SU-DHL-6 (cell line): ENCODE results near the gene MCF2.

ENCODE experiments used
- EZH2phosphoT487 ChIP-seq: fragments of 200-600 bp; sonication (generic), shearing (Covaris generic); conservative IDR thresholded peaks from 2 replicates; pipeline ENCODE4 v1.6.1; 2018; ENCODE audit warnings: mild to moderate bottlenecking, antibody characterized with exemption, low read length, moderate library complexity, mixed read lengths
- TF ChIP-seq, protein P1 (sequence below): fragments of 200-600 bp; sonication (generic); IDR thresholded peaks from one replicate; pipeline ENCODE4 v1.5.1; 2017; ENCODE audit warnings: antibody characterized with exemption, mild to moderate bottlenecking, low read length, moderate library complexity; ENCODE audit not compliant: insufficient read depth, poor library complexity, severe bottlenecking

DNA sequence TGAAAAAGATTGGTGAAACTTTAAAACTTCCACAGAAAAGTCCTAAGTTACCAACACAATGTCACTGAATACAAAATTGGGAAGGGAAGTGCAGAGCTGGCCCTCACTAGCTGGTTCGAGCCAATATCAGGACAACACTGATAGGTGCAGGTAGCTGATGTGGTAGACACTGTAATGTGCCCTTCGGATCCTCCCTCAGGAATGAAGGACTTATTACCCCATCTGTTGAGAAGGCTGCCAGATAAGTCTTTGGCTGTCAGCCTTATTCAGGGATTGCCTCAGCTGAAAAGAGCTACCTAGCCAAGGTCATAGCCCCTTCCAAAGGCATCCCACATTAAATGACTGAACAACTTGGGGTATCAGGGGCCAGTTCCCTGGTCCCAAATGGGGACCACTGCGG, 5.3 kb downstream of the MCF2 start:
- TF ChIP-seq, protein P1, sequence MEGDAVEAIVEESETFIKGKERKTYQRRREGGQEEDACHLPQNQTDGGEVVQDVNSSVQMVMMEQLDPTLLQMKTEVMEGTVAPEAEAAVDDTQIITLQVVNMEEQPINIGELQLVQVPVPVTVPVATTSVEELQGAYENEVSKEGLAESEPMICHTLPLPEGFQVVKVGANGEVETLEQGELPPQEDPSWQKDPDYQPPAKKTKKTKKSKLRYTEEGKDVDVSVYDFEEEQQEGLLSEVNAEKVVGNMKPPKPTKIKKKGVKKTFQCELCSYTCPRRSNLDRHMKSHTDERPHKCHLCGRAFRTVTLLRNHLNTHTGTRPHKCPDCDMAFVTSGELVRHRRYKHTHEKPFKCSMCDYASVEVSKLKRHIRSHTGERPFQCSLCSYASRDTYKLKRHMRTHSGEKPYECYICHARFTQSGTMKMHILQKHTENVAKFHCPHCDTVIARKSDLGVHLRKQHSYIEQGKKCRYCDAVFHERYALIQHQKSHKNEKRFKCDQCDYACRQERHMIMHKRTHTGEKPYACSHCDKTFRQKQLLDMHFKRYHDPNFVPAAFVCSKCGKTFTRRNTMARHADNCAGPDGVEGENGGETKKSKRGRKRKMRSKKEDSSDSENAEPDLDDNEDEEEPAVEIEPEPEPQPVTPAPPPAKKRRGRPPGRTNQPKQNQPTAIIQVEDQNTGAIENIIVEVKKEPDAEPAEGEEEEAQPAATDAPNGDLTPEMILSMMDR, result no peak
- TF ChIP-seq EZH2phosphoT487, result no peak
